Astrocyte (in vitro differentiated cells and primary cell): ENCODE results near the gene SEMA6A.

Experiments
- EZH2 ChIP-seq: IDR thresholded peaks from 2 replicates; pipeline ENCODE4 v1.6.1; 2012; ENCODE audit warnings: mild to moderate bottlenecking, low read length, inconsistent platforms; ENCODE audit not compliant: insufficient read depth
- TF ChIP-seq, protein P1 (sequence below): IDR thresholded peaks from 2 replicates; pipeline ENCODE4 v1.5.1; 2011; ENCODE audit warnings: low read depth, mild to moderate bottlenecking, inconsistent platforms, low read length, moderate library complexity; ENCODE audit not compliant: insufficient read depth

GRCh38 chr5:116465411-116465810 lies 109.2 kb downstream of the SEMA6A start:
- TF ChIP-seq, protein P1, sequence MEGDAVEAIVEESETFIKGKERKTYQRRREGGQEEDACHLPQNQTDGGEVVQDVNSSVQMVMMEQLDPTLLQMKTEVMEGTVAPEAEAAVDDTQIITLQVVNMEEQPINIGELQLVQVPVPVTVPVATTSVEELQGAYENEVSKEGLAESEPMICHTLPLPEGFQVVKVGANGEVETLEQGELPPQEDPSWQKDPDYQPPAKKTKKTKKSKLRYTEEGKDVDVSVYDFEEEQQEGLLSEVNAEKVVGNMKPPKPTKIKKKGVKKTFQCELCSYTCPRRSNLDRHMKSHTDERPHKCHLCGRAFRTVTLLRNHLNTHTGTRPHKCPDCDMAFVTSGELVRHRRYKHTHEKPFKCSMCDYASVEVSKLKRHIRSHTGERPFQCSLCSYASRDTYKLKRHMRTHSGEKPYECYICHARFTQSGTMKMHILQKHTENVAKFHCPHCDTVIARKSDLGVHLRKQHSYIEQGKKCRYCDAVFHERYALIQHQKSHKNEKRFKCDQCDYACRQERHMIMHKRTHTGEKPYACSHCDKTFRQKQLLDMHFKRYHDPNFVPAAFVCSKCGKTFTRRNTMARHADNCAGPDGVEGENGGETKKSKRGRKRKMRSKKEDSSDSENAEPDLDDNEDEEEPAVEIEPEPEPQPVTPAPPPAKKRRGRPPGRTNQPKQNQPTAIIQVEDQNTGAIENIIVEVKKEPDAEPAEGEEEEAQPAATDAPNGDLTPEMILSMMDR, result no peak
- TF ChIP-seq EZH2, result no peak
